ENCODE data around the gene ERVV-1.
A peak's percentile ranks its signal among the peaks of the same experiment; 100 is the strongest.

ERVV-1 gene

DNA sequence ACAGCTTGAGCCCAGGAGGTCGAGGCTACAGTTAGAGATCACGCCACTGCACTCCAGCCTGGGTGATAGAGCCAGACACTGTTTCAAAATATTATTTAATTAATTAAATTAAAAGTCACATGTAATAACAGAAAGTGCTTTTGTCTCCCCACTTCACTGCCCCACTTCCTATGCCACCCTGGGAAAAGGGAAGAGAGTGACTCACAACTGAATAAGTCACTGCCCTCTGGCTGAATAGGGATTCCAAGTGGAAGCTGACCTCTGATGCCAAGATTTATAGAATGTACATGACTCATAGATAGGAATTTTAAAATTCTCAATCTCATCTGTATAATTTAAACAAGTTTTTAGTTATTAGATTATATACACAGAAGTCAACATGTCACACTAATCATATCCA is 22.2 kb upstream of the ERVV-1 start:
- no peak for DNase-seq (ENCODE audit: low spot score)

GRCh38 chr19:52992109-52993004 is 21.4 kb upstream of the ERVV-1 start:
- in situ Hi-C loops (cut with MboI; ENCODE audit: low sequenced_read_pairs, unreplicated experiment): no loop called here
- TF ChIP-seq, protein P1, sequence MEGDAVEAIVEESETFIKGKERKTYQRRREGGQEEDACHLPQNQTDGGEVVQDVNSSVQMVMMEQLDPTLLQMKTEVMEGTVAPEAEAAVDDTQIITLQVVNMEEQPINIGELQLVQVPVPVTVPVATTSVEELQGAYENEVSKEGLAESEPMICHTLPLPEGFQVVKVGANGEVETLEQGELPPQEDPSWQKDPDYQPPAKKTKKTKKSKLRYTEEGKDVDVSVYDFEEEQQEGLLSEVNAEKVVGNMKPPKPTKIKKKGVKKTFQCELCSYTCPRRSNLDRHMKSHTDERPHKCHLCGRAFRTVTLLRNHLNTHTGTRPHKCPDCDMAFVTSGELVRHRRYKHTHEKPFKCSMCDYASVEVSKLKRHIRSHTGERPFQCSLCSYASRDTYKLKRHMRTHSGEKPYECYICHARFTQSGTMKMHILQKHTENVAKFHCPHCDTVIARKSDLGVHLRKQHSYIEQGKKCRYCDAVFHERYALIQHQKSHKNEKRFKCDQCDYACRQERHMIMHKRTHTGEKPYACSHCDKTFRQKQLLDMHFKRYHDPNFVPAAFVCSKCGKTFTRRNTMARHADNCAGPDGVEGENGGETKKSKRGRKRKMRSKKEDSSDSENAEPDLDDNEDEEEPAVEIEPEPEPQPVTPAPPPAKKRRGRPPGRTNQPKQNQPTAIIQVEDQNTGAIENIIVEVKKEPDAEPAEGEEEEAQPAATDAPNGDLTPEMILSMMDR (IDR thresholded peaks at IDR 0.05; ENCODE audit: borderline replicate concordance, control extremely low read depth, extremely low read depth, insufficient read depth, missing control alignments): no peak
- no peak for DNase-seq (ENCODE audit: low spot score)

More for the DNA sequence above, 22.2 kb upstream of the ERVV-1 start:
- TF ChIP-seq, protein P1 (IDR thresholded peaks at IDR 0.05; ENCODE audit: borderline replicate concordance, control extremely low read depth, extremely low read depth, insufficient read depth, missing control alignments): no peak
- in situ Hi-C loops (cut with MboI; ENCODE audit: low sequenced_read_pairs, unreplicated experiment): no loop called here

- peak; percentile 75 for DNase-seq (ENCODE audit: low spot score)
- TF ChIP-seq, protein P1 (IDR thresholded peaks at IDR 0.05; ENCODE audit: borderline replicate concordance, control extremely low read depth, extremely low read depth, insufficient read depth, missing control alignments): peak; percentile 11
- in situ Hi-C loops (cut with MboI; ENCODE audit: low sequenced_read_pairs, unreplicated experiment): no loop called here
These were observed 20.2 kb upstream of the ERVV-1 start for GRCh38 chr19:52993342-52994178.

- no peak for DNase-seq (ENCODE audit: low spot score)
- in situ Hi-C loops (cut with MboI; ENCODE audit: low sequenced_read_pairs, unreplicated experiment): no loop called here
- TF ChIP-seq, protein P1 (IDR thresholded peaks at IDR 0.05; ENCODE audit: borderline replicate concordance, control extremely low read depth, extremely low read depth, insufficient read depth, missing control alignments): no peak
These were observed 18.0 kb upstream of the ERVV-1 start for GRCh38 chr19:52995711-52996110.

GRCh38 chr19:52997975-52998374 is 15.7 kb upstream of the ERVV-1 start:
- TF ChIP-seq, protein P1 (IDR thresholded peaks at IDR 0.05; ENCODE audit: borderline replicate concordance, control extremely low read depth, extremely low read depth, insufficient read depth, missing control alignments): no peak
- no peak for DNase-seq (ENCODE audit: low spot score)
- in situ Hi-C loops (cut with MboI; ENCODE audit: low sequenced_read_pairs, unreplicated experiment): no loop called here

- in situ Hi-C loops (cut with MboI; ENCODE audit: low sequenced_read_pairs, unreplicated experiment): no loop called here
- TF ChIP-seq, protein P1 (IDR thresholded peaks at IDR 0.05; ENCODE audit: borderline replicate concordance, control extremely low read depth, extremely low read depth, insufficient read depth, missing control alignments): no peak
- DNase-seq (ENCODE audit: low spot score): no peak
These were observed 11.2 kb upstream of the ERVV-1 start for GRCh38 chr19:53002479-53002878.

Data from GM13976 (cell line).